SU-DHL-6 (cell line): ENCODE data around the gene G3BP1.
A peak's percentile ranks its signal among the peaks of the same experiment; 100 is the strongest.

Experiments
- H2AFZ ChIP-seq: fragments of 200-600 bp; sonication (generic); 2 replicates; pipeline ENCODE4 v1.6.1; 2014; ENCODE audit warnings: low read depth, mild to moderate bottlenecking, moderate library complexity, mixed read lengths, antibody characterized with exemption, low read length; ENCODE audit not compliant: severe bottlenecking
- H3F3A ChIP-seq: fragments of 200-600 bp; shearing (Covaris generic); 2 replicates; pipeline ENCODE4 v1.6.0; 2016; ENCODE audit warnings: antibody characterized with exemption, mild to moderate bottlenecking; ENCODE audit not compliant: insufficient read depth
- H3K27ac ChIP-seq: fragments of 200-600 bp; sonication (generic); 2 replicates; pipeline ENCODE4 v1.5.1; 2016; ENCODE audit warnings: low read depth, mild to moderate bottlenecking, low read length, moderate library complexity, mixed read lengths
- H3K27me3 ChIP-seq: fragments of 200-600 bp; sonication (generic), shearing (Covaris generic); 2 replicates; pipeline ENCODE4 v1.6.0; 2014; ENCODE audit warnings: mild to moderate bottlenecking, low read length
- H3K36me3 ChIP-seq: fragments of 200-600 bp; sonication (generic); 2 replicates; pipeline ENCODE4 v1.6.1; 2014; ENCODE audit warnings: mild to moderate bottlenecking, low read length, mixed read lengths
- H3K4me2 ChIP-seq: fragments of 300-600, 200-600 bp; shearing (Covaris generic), sonication (generic); 2 replicates; pipeline ENCODE4 v1.6.0; 2014; ENCODE audit warnings: low read length, low read depth, mild to moderate bottlenecking; ENCODE audit not compliant: poor library complexity, severe bottlenecking
- H3K4me3 ChIP-seq: fragments of 200-600 bp; sonication (generic); 2 replicates; pipeline ENCODE4 v1.5.1; 2014; ENCODE audit warnings: antibody characterized with exemption, low read length, mild to moderate bottlenecking, mixed read lengths; ENCODE audit not compliant: insufficient read depth, poor library complexity, severe bottlenecking
- H3K79me2 ChIP-seq: fragments of 200-600 bp; sonication (generic); 2 replicates; pipeline ENCODE4 v1.6.1; 2014; ENCODE audit warnings: mild to moderate bottlenecking, low read length, moderate library complexity; ENCODE audit not compliant: insufficient read depth
- H3K9ac ChIP-seq: fragments of 200-600 bp; sonication (generic); 2 replicates; pipeline ENCODE4 v1.7.0; 2014; ENCODE audit warnings: mild to moderate bottlenecking, low read length
- H3K9me2 ChIP-seq: fragments of 200-600 bp; sonication (generic); replicated peaks from 2 replicates; pipeline ENCODE4 v1.6.1; 2014; ENCODE audit warnings: low read length; ENCODE audit not compliant: insufficient read depth
- H3K9me3 ChIP-seq: fragments of 200-600 bp; sonication (generic); 2 replicates; pipeline ENCODE4 v1.6.1; 2014; ENCODE audit warnings: low read length, mixed read lengths; ENCODE audit not compliant: insufficient read depth
- H4K20me1 ChIP-seq: fragments of 200-600 bp; sonication (generic); 2 replicates; pipeline ENCODE4 v1.6.1; 2014; ENCODE audit warnings: low read depth, mild to moderate bottlenecking, antibody characterized with exemption, low read length, moderate library complexity, mixed read lengths
- CTCF ChIP-seq: fragments of 200-600 bp; sonication (generic); IDR thresholded peaks from one replicate; pipeline ENCODE4 v1.5.1; 2017; ENCODE audit warnings: antibody characterized with exemption, mild to moderate bottlenecking, low read length, moderate library complexity; ENCODE audit not compliant: insufficient read depth, poor library complexity, severe bottlenecking
- EZH2phosphoT487 ChIP-seq: fragments of 200-600 bp; sonication (generic), shearing (Covaris generic); conservative IDR thresholded peaks from 2 replicates; pipeline ENCODE4 v1.6.1; 2018; ENCODE audit warnings: mild to moderate bottlenecking, antibody characterized with exemption, low read length, moderate library complexity, mixed read lengths

Gene G3BP1

GRCh38 chr5:151766975-151767374 lies 4.8 kb upstream of the G3BP1 start:
- TF ChIP-seq EZH2phosphoT487 = no peak
- TF ChIP-seq CTCF = no peak
- Histone ChIP-seq H3K9me3 (no peaks in the 10 kb centered on the region), H3K4me3 (no peak overlapping the region), H3K36me3 (no peaks in the 10 kb centered on the region), H3K9ac (no peak overlapping the region), H3K9me2 (no peaks in the 10 kb centered on the region), H3K27ac (no peak overlapping the region), H3K79me2 (no peaks in the 10 kb centered on the region), H2AFZ (no peak overlapping the region), H4K20me1 (no peaks in the 10 kb centered on the region), H3K4me2 (no peak overlapping the region), H3F3A (no peaks in the 10 kb centered on the region), H3K27me3 (no peaks in the 10 kb centered on the region)

GRCh38 chr5:151770383-151771258 lies 1.1 kb upstream of the G3BP1 start:
- H3K9me2 ChIP-seq = no peaks in the 10 kb centered on the region
- peaks cover 29% of the 10 kb centered on the region for H4K20me1 ChIP-seq
- peak overlapping the region; percentile 74 for H3K9ac ChIP-seq
- H3K4me2 ChIP-seq = peak overlapping the region; percentile 76
- TF ChIP-seq EZH2phosphoT487 (no peak), CTCF (no peak)
- peaks cover 17% of the 10 kb centered on the region for H3K36me3 ChIP-seq
- H3K4me3 ChIP-seq = peak overlapping the region; percentile 49
- H2AFZ ChIP-seq = peak overlapping the region; percentile 59
- peak overlapping the region; percentile 88 for H3K27ac ChIP-seq
- H3K9me3 ChIP-seq = no peaks in the 10 kb centered on the region
- no peaks in the 10 kb centered on the region for H3F3A ChIP-seq
- no peaks in the 10 kb centered on the region for H3K27me3 ChIP-seq
- peaks cover 35% of the 10 kb centered on the region for H3K79me2 ChIP-seq

DNA sequence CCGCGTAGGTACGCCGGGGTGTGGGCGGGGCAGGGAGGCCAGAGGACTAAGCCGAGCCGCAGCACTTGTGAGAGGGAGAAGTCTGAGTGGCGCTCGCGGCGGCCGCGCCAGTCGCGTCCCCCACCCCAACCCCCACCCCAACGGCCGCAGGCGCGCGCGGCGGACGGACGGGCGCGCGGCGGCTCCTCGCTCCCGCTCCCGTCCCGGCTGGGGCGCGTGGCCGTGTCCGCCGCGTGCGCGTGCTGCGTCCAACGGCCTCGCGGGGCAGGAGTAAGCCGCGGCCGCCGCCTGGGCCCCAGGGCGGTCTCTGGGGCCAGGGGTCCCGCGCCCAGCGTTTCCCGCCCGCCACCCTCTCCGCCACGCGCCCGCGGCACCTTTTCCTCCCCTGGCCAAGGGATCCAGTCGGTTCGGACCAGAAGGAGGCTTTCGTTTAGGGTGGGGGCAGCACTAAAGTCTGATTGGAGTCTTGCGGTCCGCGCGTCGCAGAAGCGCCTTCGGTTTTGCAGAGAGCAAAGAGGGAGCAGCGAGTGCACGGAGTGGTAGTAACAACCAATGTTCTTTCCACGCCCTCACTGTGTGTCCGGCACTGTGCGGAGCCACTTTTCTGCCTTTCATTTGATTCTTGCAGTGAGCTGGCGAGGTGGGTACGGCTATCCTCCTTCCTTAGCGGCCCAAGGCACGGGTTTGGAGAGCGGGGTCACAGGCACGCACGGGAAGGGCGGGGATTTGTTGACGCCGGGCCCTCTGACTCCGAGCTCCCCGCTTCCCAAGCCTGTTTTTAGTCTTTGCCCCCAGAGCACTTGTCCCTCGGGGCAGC lies 483 bp downstream of the G3BP1 start:
- H3K9ac ChIP-seq = peak overlapping the region; percentile 93
- H2AFZ ChIP-seq = no peak overlapping the region
- H3K79me2 ChIP-seq = peaks cover 51% of the 10 kb centered on the region
- H3K27me3 ChIP-seq = no peaks in the 10 kb centered on the region
- H3K36me3 ChIP-seq = peaks cover 30% of the 10 kb centered on the region
- no peaks in the 10 kb centered on the region for H3K9me3 ChIP-seq
- no peaks in the 10 kb centered on the region for H3F3A ChIP-seq
- TF ChIP-seq EZH2phosphoT487 (no peak), CTCF (no peak)
- peaks cover 44% of the 10 kb centered on the region for H4K20me1 ChIP-seq
- H3K27ac ChIP-seq = peak overlapping the region; percentile 85
- peak overlapping the region; percentile 97 for H3K4me2 ChIP-seq
- H3K4me3 ChIP-seq = peak overlapping the region; percentile 97
- H3K9me2 ChIP-seq = no peaks in the 10 kb centered on the region
